OCI-LY1 (cell line): ENCODE data around the gene DEPP1.

Source experiments
- H2AFZ ChIP-seq: fragments of 200-600 bp; sonication (generic), shearing (Covaris generic); 2 replicates; pipeline ENCODE4 v1.6.0; 2014; ENCODE audit warnings: antibody characterized with exemption, mild to moderate bottlenecking, low read length
- H3F3A ChIP-seq: fragments of 200-600 bp; sonication (generic), shearing (Covaris generic); 2 replicates; pipeline ENCODE4 v1.6.0; 2014; ENCODE audit warnings: mild to moderate bottlenecking, antibody characterized with exemption, low read length, moderate library complexity; ENCODE audit not compliant: insufficient read depth
- H3K27ac ChIP-seq: fragments of 200-600 bp; sonication (generic); 2 replicates; pipeline ENCODE4 v1.5.1; 2014; ENCODE audit warnings: low read length, mixed run types, mild to moderate bottlenecking, low read depth; ENCODE audit not compliant: poor library complexity, severe bottlenecking
- H3K27me3 ChIP-seq: fragments of 200-600 bp; sonication (generic); 2 replicates; pipeline ENCODE4 v1.6.0; 2014; ENCODE audit warnings: antibody characterized with exemption, mild to moderate bottlenecking, low read length, moderate library complexity; ENCODE audit not compliant: insufficient read depth
- H3K36me3 ChIP-seq: fragments of 200-600 bp; sonication (generic); 2 replicates; pipeline ENCODE4 v1.6.1; 2014; ENCODE audit warnings: mild to moderate bottlenecking, antibody characterized with exemption, low read length, moderate library complexity, mixed read lengths; ENCODE audit not compliant: insufficient read depth
- H3K4me1 ChIP-seq: fragments of 200-600 bp; sonication (generic); 2 replicates; pipeline ENCODE4 v1.5.1; 2014; ENCODE audit warnings: mild to moderate bottlenecking, low read length, moderate library complexity; ENCODE audit not compliant: insufficient read depth, severe bottlenecking
- H3K4me2 ChIP-seq: fragments of 200-600 bp; sonication (generic), shearing (Covaris generic); 2 replicates; pipeline ENCODE4 v1.6.1; 2014; ENCODE audit warnings: low read length
- H3K4me3 ChIP-seq: fragments of 200-600 bp; sonication (generic); 2 replicates; pipeline ENCODE4 v1.5.1; 2014; ENCODE audit warnings: low read length, low read depth, mild to moderate bottlenecking, mixed read lengths; ENCODE audit not compliant: poor library complexity, severe bottlenecking
- H3K79me2 ChIP-seq: fragments of 200-600 bp; shearing (Covaris generic); 2 replicates; pipeline ENCODE4 v1.6.1; 2016; ENCODE audit warnings: mixed run types, low read length, mixed read lengths; ENCODE audit not compliant: insufficient read depth
- H3K9ac ChIP-seq: fragments of 200-600 bp; sonication (generic), shearing (Covaris generic); 2 replicates; pipeline ENCODE4 v1.6.1; 2014; ENCODE audit warnings: mild to moderate bottlenecking, low read length, mixed read lengths
- H3K9me2 ChIP-seq: fragments of 200-600 bp; sonication (generic), shearing (Covaris generic); 2 replicates; pipeline ENCODE4 v1.6.1; 2014; ENCODE audit warnings: low read depth, mild to moderate bottlenecking, low read length, mixed read lengths
- H3K9me3 ChIP-seq: fragments of 200-600 bp; shearing (Covaris generic); 2 replicates; pipeline ENCODE4 v1.6.1; 2014; ENCODE audit warnings: low read length, mixed read lengths
- H4K20me1 ChIP-seq: fragments of 200-600 bp; sonication (generic), shearing (Covaris generic); 2 replicates; pipeline ENCODE4 v1.6.0; 2016; ENCODE audit warnings: mild to moderate bottlenecking, low read length; ENCODE audit not compliant: insufficient read depth
- EZH2 ChIP-seq: fragments of 200-600 bp; sonication (generic), shearing (Covaris generic); IDR thresholded peaks from 2 replicates; pipeline ENCODE4 v1.8.0; 2017; ENCODE audit warnings: borderline replicate concordance, mixed run types, mild to moderate bottlenecking, antibody characterized with exemption, low read length, moderate library complexity, mixed read lengths
- TF ChIP-seq, protein P1 (sequence below): fragments of 200-600 bp; sonication (generic), shearing (Covaris generic); IDR thresholded peaks from 2 replicates; pipeline ENCODE4 v1.5.1; 2017; ENCODE audit warnings: mild to moderate bottlenecking, antibody characterized with exemption, low read length, moderate library complexity, mixed read lengths

Gene DEPP1

DNA sequence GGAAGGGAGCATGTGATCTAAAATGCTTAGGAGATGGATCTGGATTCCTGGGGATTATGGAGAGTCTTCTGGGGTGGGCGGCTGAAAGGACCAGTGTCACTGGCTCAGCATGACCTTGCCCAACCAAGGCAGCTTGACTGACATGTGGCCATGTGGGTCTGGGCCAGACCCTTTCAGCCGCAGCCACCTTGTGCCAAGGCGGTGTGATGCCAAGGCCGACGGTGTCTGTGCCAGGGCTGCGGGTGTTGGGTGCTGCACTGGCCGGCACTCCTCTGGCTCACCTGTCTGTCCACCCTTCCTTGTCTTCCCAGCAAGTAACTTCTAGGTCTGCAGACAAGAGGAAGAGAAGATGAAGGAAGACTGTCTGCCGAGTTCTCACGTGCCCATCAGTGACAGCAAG is 8.8 kb downstream of the DEPP1 start:
- H3K4me1 ChIP-seq = peaks cover 21% of the 10 kb centered on the region

DNA sequence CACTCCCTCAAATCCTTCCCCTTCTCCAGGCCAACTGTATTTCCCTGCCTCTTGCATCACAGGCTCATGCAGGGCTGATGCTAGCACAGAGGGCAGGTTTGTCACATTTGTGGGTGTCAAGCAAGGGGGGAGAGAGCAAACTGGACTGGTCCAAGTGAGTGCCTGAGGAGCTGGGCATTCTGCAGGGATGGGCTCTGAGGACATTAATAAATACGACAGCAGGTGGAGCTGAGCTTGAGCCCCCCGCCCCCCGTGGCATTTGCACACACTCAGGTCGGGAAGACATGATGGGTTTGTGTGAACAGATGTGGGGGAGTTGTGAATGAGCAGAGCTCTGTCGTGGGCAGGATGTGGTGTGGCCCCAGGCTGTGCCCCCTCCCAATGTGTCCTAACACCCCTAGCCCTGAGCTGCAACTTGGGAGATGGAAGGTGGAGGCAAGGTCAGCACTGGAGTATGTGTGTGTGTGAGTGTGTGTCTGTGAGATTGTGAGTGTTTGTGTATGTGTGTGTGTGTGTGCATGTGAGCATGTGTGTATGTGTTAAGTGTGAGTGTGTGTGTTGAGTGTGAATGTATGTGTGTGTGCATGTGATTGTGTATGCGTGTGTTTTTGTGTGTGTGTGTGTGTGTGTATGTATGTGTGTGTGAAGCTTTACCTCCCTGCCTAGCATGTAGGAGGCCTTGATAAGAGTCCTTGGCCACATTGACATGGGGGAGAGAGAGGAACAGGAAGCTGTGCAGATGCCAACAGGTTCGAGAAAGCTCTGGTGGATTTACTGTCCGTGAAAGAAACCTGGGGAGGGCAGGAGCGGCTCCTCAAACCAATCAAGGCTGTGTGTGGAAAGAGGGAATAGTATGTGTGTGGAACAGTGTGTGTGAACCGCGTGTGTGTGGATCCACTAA is 9.9 kb downstream of the DEPP1 start:
- peaks cover 11% of the 10 kb centered on the region for H3K4me1 ChIP-seq
- H2AFZ ChIP-seq = no peak overlapping the region
- no peaks in the 10 kb centered on the region for H3F3A ChIP-seq
- no peaks in the 10 kb centered on the region for H3K9me3 ChIP-seq
- no peak overlapping the region for H3K27ac ChIP-seq
- no peaks in the 10 kb centered on the region for H3K9me2 ChIP-seq
- no peaks in the 10 kb centered on the region for H3K79me2 ChIP-seq
- no peak for TF ChIP-seq EZH2
- TF ChIP-seq, protein P1, sequence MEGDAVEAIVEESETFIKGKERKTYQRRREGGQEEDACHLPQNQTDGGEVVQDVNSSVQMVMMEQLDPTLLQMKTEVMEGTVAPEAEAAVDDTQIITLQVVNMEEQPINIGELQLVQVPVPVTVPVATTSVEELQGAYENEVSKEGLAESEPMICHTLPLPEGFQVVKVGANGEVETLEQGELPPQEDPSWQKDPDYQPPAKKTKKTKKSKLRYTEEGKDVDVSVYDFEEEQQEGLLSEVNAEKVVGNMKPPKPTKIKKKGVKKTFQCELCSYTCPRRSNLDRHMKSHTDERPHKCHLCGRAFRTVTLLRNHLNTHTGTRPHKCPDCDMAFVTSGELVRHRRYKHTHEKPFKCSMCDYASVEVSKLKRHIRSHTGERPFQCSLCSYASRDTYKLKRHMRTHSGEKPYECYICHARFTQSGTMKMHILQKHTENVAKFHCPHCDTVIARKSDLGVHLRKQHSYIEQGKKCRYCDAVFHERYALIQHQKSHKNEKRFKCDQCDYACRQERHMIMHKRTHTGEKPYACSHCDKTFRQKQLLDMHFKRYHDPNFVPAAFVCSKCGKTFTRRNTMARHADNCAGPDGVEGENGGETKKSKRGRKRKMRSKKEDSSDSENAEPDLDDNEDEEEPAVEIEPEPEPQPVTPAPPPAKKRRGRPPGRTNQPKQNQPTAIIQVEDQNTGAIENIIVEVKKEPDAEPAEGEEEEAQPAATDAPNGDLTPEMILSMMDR = no peak
- no peak overlapping the region for H3K9ac ChIP-seq
- no peak overlapping the region for H3K4me3 ChIP-seq
- no peaks in the 10 kb centered on the region for H3K36me3 ChIP-seq
- no peak overlapping the region for H3K4me2 ChIP-seq
- H3K27me3 ChIP-seq = no peaks in the 10 kb centered on the region
- no peaks in the 10 kb centered on the region for H4K20me1 ChIP-seq

More for the DNA sequence above, 8.8 kb downstream of the DEPP1 start:
- Histone ChIP-seq H3K27me3 (no peaks in the 10 kb centered on the region), H3K79me2 (no peaks in the 10 kb centered on the region), H3K4me3 (no peak overlapping the region), H3K9me2 (no peaks in the 10 kb centered on the region), H3K4me2 (no peak overlapping the region), H3K27ac (no peak overlapping the region), H3F3A (no peaks in the 10 kb centered on the region), H2AFZ (no peak overlapping the region), H3K36me3 (no peaks in the 10 kb centered on the region), H3K9ac (no peak overlapping the region), H3K9me3 (no peaks in the 10 kb centered on the region), H4K20me1 (no peaks in the 10 kb centered on the region)
- TF ChIP-seq EZH2 = no peak
- TF ChIP-seq, protein P1 = no peak

DNA sequence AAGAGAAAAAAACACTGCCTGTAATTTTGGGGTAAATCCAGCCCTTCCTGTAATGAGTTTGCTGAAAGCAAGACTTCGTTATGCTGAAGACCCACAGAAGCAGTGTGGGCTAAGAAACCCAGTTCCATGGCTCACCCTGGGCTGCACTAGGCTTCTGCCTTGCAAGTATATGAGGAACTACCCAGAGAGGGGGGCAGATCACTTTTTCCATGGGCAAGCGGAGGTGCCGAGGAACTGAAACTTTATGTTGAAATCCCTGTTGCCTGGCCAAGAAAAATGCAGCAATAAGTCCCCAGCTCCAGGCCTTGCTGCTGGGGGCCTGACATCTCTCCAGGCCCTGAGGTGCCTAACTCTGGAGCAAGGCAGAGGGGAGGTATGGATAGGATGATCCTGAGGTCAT is 10.5 kb downstream of the DEPP1 start:
- TF ChIP-seq EZH2 = no peak
- TF ChIP-seq, protein P1 = no peak
- Histone ChIP-seq H3K27ac (no peak overlapping the region), H3K9me2 (no peaks in the 10 kb centered on the region), H3F3A (no peaks in the 10 kb centered on the region), H3K9me3 (no peaks in the 10 kb centered on the region), H3K27me3 (no peaks in the 10 kb centered on the region), H3K9ac (no peak overlapping the region), H3K4me3 (no peak overlapping the region), H3K79me2 (no peaks in the 10 kb centered on the region), H3K4me1 (peaks cover 6% of the 10 kb centered on the region), H4K20me1 (no peaks in the 10 kb centered on the region), H3K36me3 (no peaks in the 10 kb centered on the region), H3K4me2 (no peak overlapping the region), H2AFZ (no peak overlapping the region)
